ENCODE results near the gene ISM1.

Gene ISM1

GRCh38 chr20:13321416-13321815 lies 100.3 kb downstream of the ISM1 start:
- DNase-seq, result no peak

- no peak for DNase-seq
Measured at GRCh38 chr20:13322198-13322597, 101.1 kb downstream of the ISM1 start.

GRCh38 chr20:13322621-13323020 lies 101.5 kb downstream of the ISM1 start:
- DNase-seq, result no peak

GRCh38 chr20:13325033-13325432 lies 104.0 kb downstream of the ISM1 start:
- DNase-seq, result no peak

- DNase-seq, result no peak
Measured at GRCh38 chr20:13325796-13326340, 104.8 kb downstream of the ISM1 start.

- no peak for DNase-seq
Measured at GRCh38 chr20:13331536-13331935, 110.5 kb downstream of the ISM1 start.

- DNase-seq, result no peak
Measured at GRCh38 chr20:13333036-13333435, 112.0 kb downstream of the ISM1 start.

- DNase-seq, result no peak
Measured at GRCh38 chr20:13333793-13334192, 112.7 kb downstream of the ISM1 start.

- DNase-seq, result no peak
Measured at GRCh38 chr20:13336308-13337089, 115.4 kb downstream of the ISM1 start.

GRCh38 chr20:13337090-13337784 lies 116.2 kb downstream of the ISM1 start:
- DNase-seq, result no peak

GRCh38 chr20:13338097-13338661 lies 117.1 kb downstream of the ISM1 start:
- DNase-seq, result no peak

GRCh38 chr20:13338999-13339411 lies 117.9 kb downstream of the ISM1 start:
- DNase-seq, result no peak

GRCh38 chr20:13340088-13340487 lies 119.0 kb downstream of the ISM1 start:
- DNase-seq, result no peak

GRCh38 chr20:13341737-13342393 lies 120.8 kb downstream of the ISM1 start:
- no peak for DNase-seq

- no peak for DNase-seq
Measured at GRCh38 chr20:13342469-13343242, 121.6 kb downstream of the ISM1 start.

- no peak for DNase-seq
Measured at GRCh38 chr20:13344671-13345070, 123.6 kb downstream of the ISM1 start.

- DNase-seq, result no peak
Measured at GRCh38 chr20:13348311-13349234, 127.5 kb downstream of the ISM1 start.

GRCh38 chr20:13349235-13349604 lies 128.1 kb downstream of the ISM1 start:
- DNase-seq, result no peak
